Activated naive CD4-positive, alpha-beta T cell treated with anti-CD3 and anti-CD28 coated beads, Interleukin-2, amount 50 U/mL, for 24 hours (primary cell): Measurements from ENCODE around the gene USP14.
"Not testable (repeated sequence)": the region's sequence is repeated elsewhere in the genome, so short reads cannot be mapped to it uniquely, and the experiment has no call there.

Experiments used
- H3K27ac Mint-ChIP-seq: one replicate; pipeline ENCODE4 v1.8.0; 2021; ENCODE audit warnings: mild to moderate bottlenecking, mixed read lengths
- H3K27me3 Mint-ChIP-seq: one replicate; pipeline ENCODE4 v1.8.0; 2021; ENCODE audit warnings: mixed read lengths
- H3K36me3 Mint-ChIP-seq: one replicate; pipeline ENCODE4 v1.8.0; 2021; ENCODE audit warnings: mixed read lengths
- H3K4me1 Mint-ChIP-seq: one replicate; pipeline ENCODE4 v1.8.0; 2021; ENCODE audit warnings: mixed read lengths
- H3K4me3 Mint-ChIP-seq: one replicate; pipeline ENCODE4 v1.8.0; 2021; ENCODE audit warnings: mild to moderate bottlenecking, mixed read lengths
- H3K9me3 Mint-ChIP-seq: one replicate; pipeline ENCODE4 v1.8.0; 2021; ENCODE audit warnings: mixed read lengths

USP14 gene

GRCh38 chr18:158128-159036, at the start of gene USP14:
TSS of gene USP14 (plus strand) at chr18:158557. CDS start at chr18:158699, 142 bp downstream.
- H3K9me3 Mint-ChIP-seq = no peaks in the 10 kb centered on the region
- peaks cover 7% of the 10 kb centered on the region for H3K36me3 Mint-ChIP-seq
- peak within 1 kb of the TSS; percentile 97 for H3K4me3 Mint-ChIP-seq
- H3K4me1 Mint-ChIP-seq = peaks cover 40% of the 10 kb centered on the region
- H3K27ac Mint-ChIP-seq = peak within 1 kb of the TSS; percentile 98
- no peaks in the 10 kb centered on the region for H3K27me3 Mint-ChIP-seq

- not testable (repeated sequence) for H3K36me3 Mint-ChIP-seq, H3K27ac Mint-ChIP-seq, H3K4me3 Mint-ChIP-seq, H3K27me3 Mint-ChIP-seq
- Mint-ChIP-seq H3K4me1 (peaks cover 13% of the 10 kb centered on the region), H3K9me3 (peaks cover 20% of the 10 kb centered on the region)
Measured at GRCh38 chr18:108665-109063, 49.7 kb upstream of the USP14 start.

- H3K36me3 Mint-ChIP-seq, H3K4me3 Mint-ChIP-seq, H3K27me3 Mint-ChIP-seq: not testable (repeated sequence)
- Mint-ChIP-seq H3K9me3 (peaks cover 20% of the 10 kb centered on the region), H3K4me1 (peaks cover 13% of the 10 kb centered on the region), H3K27ac (peak overlapping the region; percentile 0)
Measured at GRCh38 chr18:109130-109921, 49.0 kb upstream of the USP14 start.

DNA sequence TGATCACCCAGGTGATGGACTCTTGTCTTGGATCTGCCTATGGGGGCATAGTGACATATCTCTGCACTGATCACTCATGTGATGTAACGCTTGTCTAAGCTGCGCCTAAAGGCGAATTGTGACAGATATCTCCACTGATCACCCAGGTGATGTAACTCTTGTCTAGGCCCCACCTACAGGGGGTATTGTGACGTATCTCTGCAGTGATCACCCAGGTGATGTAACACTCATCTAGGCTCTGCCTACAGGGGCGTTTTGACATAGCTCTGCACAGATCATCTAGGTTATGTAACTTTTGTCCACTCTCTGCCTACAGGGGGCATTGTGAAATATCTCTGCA, 48.5 kb upstream of the USP14 start:
- not testable (repeated sequence) for H3K36me3 Mint-ChIP-seq, H3K27me3 Mint-ChIP-seq, H3K4me3 Mint-ChIP-seq
- peak overlapping the region; percentile 0 for H3K27ac Mint-ChIP-seq
- H3K9me3 Mint-ChIP-seq = peaks cover 20% of the 10 kb centered on the region
- peaks cover 13% of the 10 kb centered on the region for H3K4me1 Mint-ChIP-seq

- Mint-ChIP-seq H3K27ac (peak overlapping the region; percentile 97), H3K9me3 (peaks cover 20% of the 10 kb centered on the region), H3K4me3 (peak overlapping the region; percentile 88), H3K4me1 (peaks cover 13% of the 10 kb centered on the region)
- H3K36me3 Mint-ChIP-seq, H3K27me3 Mint-ChIP-seq: not testable (repeated sequence)
Measured at GRCh38 chr18:110351-111201, 47.8 kb upstream of the USP14 start.

GRCh38 chr18:111306-112014, 46.9 kb upstream of the USP14 start:
- Mint-ChIP-seq H3K9me3 (peaks cover 20% of the 10 kb centered on the region), H3K27me3 (no peaks in the 10 kb centered on the region), H3K4me3 (peak overlapping the region; percentile 88), H3K36me3 (peaks cover 3% of the 10 kb centered on the region), H3K27ac (peak overlapping the region; percentile 97), H3K4me1 (peaks cover 16% of the 10 kb centered on the region)

GRCh38 chr18:112015-112733, 46.2 kb upstream of the USP14 start:
- H3K9me3 Mint-ChIP-seq = peaks cover 17% of the 10 kb centered on the region
- not testable (repeated sequence) for H3K27ac Mint-ChIP-seq, H3K4me3 Mint-ChIP-seq, H3K36me3 Mint-ChIP-seq, H3K27me3 Mint-ChIP-seq
- peaks cover 16% of the 10 kb centered on the region for H3K4me1 Mint-ChIP-seq

DNA sequence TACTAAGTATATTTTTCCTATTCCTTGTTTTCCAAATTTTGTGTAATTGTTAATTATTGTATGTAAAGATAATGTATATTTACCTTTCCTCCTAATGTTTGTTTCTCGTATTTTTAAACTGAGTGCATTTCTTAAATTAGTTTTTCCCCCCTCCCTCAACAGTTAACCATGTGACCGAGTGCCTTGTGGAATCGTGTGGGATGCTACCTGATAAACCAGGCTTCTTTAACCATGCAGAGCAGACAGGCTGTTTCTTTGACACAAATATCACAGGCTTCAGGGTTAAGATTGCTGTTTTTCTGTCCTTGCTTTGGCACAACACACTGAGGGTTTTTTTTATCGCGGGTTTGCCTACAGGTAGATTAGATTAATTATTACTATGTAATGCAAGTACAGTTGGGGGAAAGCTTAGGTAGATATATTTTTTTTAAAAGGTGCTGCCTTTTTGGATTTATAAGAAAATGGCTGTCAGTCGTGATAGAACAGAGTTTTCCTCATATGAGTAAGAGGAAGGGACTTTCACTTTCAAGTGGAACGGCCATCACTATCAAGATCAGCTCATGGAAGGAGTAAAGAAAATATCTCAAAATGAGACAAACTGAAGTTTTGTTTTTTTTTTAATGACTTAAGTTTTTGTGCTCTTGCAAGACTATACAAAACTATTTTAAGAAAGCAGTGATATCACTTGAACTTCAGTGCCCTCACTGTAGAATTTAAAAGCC, 37.7 kb upstream of the USP14 start:
- not testable (repeated sequence) for H3K27ac Mint-ChIP-seq, H3K4me3 Mint-ChIP-seq, H3K9me3 Mint-ChIP-seq, H3K36me3 Mint-ChIP-seq, H3K27me3 Mint-ChIP-seq, H3K4me1 Mint-ChIP-seq

DNA sequence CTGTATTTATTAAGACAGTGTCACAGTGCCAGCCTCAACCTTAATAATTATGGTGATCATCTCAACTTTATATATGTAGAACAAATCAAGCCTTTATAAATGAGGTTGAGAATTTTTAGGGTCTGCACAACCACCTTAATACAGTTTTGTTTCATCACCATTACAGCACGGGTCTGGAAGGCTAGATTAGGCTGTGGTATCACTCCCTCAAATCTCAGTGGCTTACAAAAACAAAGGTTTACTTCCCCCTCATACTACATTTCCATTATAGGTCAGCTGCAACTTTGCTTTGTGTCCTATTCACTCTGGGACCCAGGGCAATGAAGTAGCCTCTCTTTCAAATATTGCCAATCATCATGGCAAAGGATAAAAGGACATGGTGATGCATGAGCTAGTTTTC, 23.3 kb upstream of the USP14 start:
- Mint-ChIP-seq H3K4me3 (no peak overlapping the region), H3K4me1 (peaks cover 3% of the 10 kb centered on the region), H3K36me3 (peaks cover 1% of the 10 kb centered on the region), H3K27me3 (no peaks in the 10 kb centered on the region), H3K27ac (no peak overlapping the region), H3K9me3 (no peaks in the 10 kb centered on the region)

- H3K9me3 Mint-ChIP-seq = no peaks in the 10 kb centered on the region
- no peaks in the 10 kb centered on the region for H3K36me3 Mint-ChIP-seq
- peaks cover 3% of the 10 kb centered on the region for H3K4me1 Mint-ChIP-seq
- H3K27ac Mint-ChIP-seq = no peak overlapping the region
- no peaks in the 10 kb centered on the region for H3K27me3 Mint-ChIP-seq
- H3K4me3 Mint-ChIP-seq = no peak overlapping the region
Measured at GRCh38 chr18:136433-136832, 21.9 kb upstream of the USP14 start.

DNA sequence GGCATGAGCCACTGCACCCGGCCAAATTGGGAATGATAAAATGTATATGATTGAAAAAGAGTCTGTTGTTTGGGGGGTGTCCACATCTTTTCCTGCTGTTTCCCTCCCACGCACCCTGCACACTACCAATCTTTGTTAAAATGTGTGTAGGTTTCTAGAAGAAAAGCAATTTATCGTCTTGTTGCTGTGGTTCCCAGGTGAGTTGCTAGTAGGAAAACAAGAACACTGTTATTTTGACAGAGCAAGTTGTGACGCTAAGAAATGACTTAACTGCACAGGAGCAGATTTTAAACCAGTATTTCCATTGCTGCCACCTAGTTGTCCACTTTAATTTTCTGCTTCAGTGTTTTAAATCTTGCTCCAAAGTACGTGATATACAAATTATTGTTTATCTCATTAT, 21.0 kb upstream of the USP14 start:
- H3K36me3 Mint-ChIP-seq = no peaks in the 10 kb centered on the region
- no peaks in the 10 kb centered on the region for H3K27me3 Mint-ChIP-seq
- H3K27ac Mint-ChIP-seq = no peak overlapping the region
- peaks cover 3% of the 10 kb centered on the region for H3K4me1 Mint-ChIP-seq
- H3K9me3 Mint-ChIP-seq = no peaks in the 10 kb centered on the region
- H3K4me3 Mint-ChIP-seq = no peak overlapping the region

DNA sequence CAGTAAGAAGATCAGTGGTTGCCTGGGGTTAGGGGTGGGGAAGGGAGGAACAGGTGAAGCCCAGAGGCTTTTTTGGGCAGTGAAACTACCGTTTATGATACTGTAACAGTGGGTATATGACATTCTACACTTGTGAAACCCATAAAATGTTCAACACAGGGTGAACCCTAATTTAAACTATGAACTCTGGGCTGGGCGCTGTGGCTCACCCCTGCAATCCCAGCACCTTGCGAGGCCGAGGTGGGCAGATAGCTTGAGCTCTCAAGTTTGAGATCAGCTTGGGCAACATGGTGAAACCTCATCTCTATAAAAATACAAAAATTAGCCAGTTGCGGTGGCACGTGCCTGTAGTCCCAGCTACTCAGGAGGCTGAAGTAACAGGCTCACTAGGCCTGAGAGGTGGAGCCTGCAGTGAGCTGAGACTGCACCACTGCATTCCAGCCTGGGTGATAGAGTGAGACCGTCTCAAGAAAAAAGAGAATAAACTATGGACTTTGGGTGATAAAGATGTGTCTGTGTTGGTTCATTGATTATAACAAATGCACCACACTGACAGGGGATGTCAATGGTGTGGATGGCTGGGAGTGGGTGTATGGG, 17.6 kb upstream of the USP14 start:
- H3K27ac Mint-ChIP-seq = peak overlapping the region; percentile 41
- no peaks in the 10 kb centered on the region for H3K36me3 Mint-ChIP-seq
- H3K4me1 Mint-ChIP-seq = peaks cover 3% of the 10 kb centered on the region
- no peaks in the 10 kb centered on the region for H3K9me3 Mint-ChIP-seq
- no peaks in the 10 kb centered on the region for H3K27me3 Mint-ChIP-seq
- no peak overlapping the region for H3K4me3 Mint-ChIP-seq

- H3K4me3 Mint-ChIP-seq, H3K27ac Mint-ChIP-seq, H3K9me3 Mint-ChIP-seq, H3K27me3 Mint-ChIP-seq, H3K36me3 Mint-ChIP-seq, H3K4me1 Mint-ChIP-seq: not testable (repeated sequence)
Measured at GRCh38 chr18:142624-143296, 15.6 kb upstream of the USP14 start.
